ENCODE measurements around the gene GGTLC3.
"Not testable (repeated sequence)": the region's sequence is repeated elsewhere in the genome, so short reads cannot be mapped to it uniquely, and the experiment has no call there.

GGTLC3 gene

GRCh38 chr22:18534315-18534714, 16.4 kb upstream of the GGTLC3 start:
- H2BK15ac ChIP-seq (ENCODE audit: low read length); H3K27ac ChIP-seq (replicated peaks; ENCODE audit: low read length); H2BK12ac ChIP-seq (ENCODE audit: low read length); H2BK5ac ChIP-seq (ENCODE audit: low read length); H3K23ac ChIP-seq (ENCODE audit: low read depth, low read length, poor library complexity); H3K18ac ChIP-seq (ENCODE audit: low read length); H3K9ac ChIP-seq (ENCODE audit: low read depth, low read length, poor library complexity); H3K9me3 ChIP-seq (replicated peaks in 1 of 2; ENCODE audit: control insufficient read depth in 2 of 2, insufficient read depth in 1 of 2, low read depth in 1 of 2, low read length in 2 of 2); H3K79me1 ChIP-seq (ENCODE audit: low read depth, low read length); H3K4ac ChIP-seq (ENCODE audit: low read length); H3K27me3 ChIP-seq (ENCODE audit: control insufficient read depth in 3 of 3, insufficient read depth in 3 of 3, low read depth in 1 of 3, low read length in 3 of 3); H4K8ac ChIP-seq (ENCODE audit: low read depth, low read length); H3K4me1 ChIP-seq (ENCODE audit: control insufficient read depth in 2 of 2, insufficient read depth in 1 of 2, low read depth in 1 of 2, low read length in 2 of 2); H3K14ac ChIP-seq (ENCODE audit: low read length); H2BK120ac ChIP-seq (ENCODE audit: low read depth, low read length); H2AK5ac ChIP-seq (ENCODE audit: low read depth, low read length); H4K91ac ChIP-seq (ENCODE audit: low read depth, low read length, poor library complexity); H3K36me3 ChIP-seq (replicated peaks in 1 of 2; ENCODE audit: control insufficient read depth in 2 of 2, insufficient read depth in 2 of 2, low read length in 2 of 2); H2AFZ ChIP-seq (ENCODE audit: low read length); DNase-seq (ENCODE audit: low spot score); H3K4me2 ChIP-seq (ENCODE audit: insufficient read depth, low read length, poor library complexity, severe bottlenecking); H3K4me3 ChIP-seq (ENCODE audit: low read length in 2 of 2): not testable (repeated sequence)
- no CpG with 5 or more reads among the region's 12 CpGs for WGBS, 2 donors (ENCODE audit: extremely low coverage in 2 of 2, insufficient read length in 2 of 2, insufficient replicate concordance in 1 of 2)

- not testable (repeated sequence) for H3K14ac ChIP-seq (ENCODE audit: low read length); H2BK120ac ChIP-seq (ENCODE audit: low read depth, low read length); H3K36me3 ChIP-seq (replicated peaks in 1 of 2; ENCODE audit: control insufficient read depth in 2 of 2, insufficient read depth in 2 of 2, low read length in 2 of 2); H3K9me3 ChIP-seq (replicated peaks in 1 of 2; ENCODE audit: control insufficient read depth in 2 of 2, insufficient read depth in 1 of 2, low read depth in 1 of 2, low read length in 2 of 2); H4K91ac ChIP-seq (ENCODE audit: low read depth, low read length, poor library complexity); H3K18ac ChIP-seq (ENCODE audit: low read length); H3K4me3 ChIP-seq (ENCODE audit: low read length in 2 of 2); H3K27me3 ChIP-seq (ENCODE audit: control insufficient read depth in 3 of 3, insufficient read depth in 3 of 3, low read depth in 1 of 3, low read length in 3 of 3); H2AFZ ChIP-seq (ENCODE audit: low read length); H3K27ac ChIP-seq (replicated peaks; ENCODE audit: low read length); H2BK15ac ChIP-seq (ENCODE audit: low read length); H2BK5ac ChIP-seq (ENCODE audit: low read length); H3K9ac ChIP-seq (ENCODE audit: low read depth, low read length, poor library complexity); H3K4ac ChIP-seq (ENCODE audit: low read length); H2BK12ac ChIP-seq (ENCODE audit: low read length); DNase-seq (ENCODE audit: low spot score); H3K23ac ChIP-seq (ENCODE audit: low read depth, low read length, poor library complexity); H3K4me2 ChIP-seq (ENCODE audit: insufficient read depth, low read length, poor library complexity, severe bottlenecking); H3K4me1 ChIP-seq (ENCODE audit: control insufficient read depth in 2 of 2, insufficient read depth in 1 of 2, low read depth in 1 of 2, low read length in 2 of 2); H2AK5ac ChIP-seq (ENCODE audit: low read depth, low read length); H4K8ac ChIP-seq (ENCODE audit: low read depth, low read length); H3K79me1 ChIP-seq (ENCODE audit: low read depth, low read length)
- no CpG with 5 or more reads among the region's 11 CpGs for WGBS, 2 donors (ENCODE audit: extremely low coverage in 2 of 2, insufficient read length in 2 of 2, insufficient replicate concordance in 1 of 2)
These were observed 15.7 kb upstream of the GGTLC3 start for GRCh38 chr22:18533633-18534032.

- H2BK12ac ChIP-seq (ENCODE audit: low read length); H3K18ac ChIP-seq (ENCODE audit: low read length); H3K14ac ChIP-seq (ENCODE audit: low read length): not testable (repeated sequence)
These were observed 11.6 kb upstream of the GGTLC3 start for GRCh38 chr22:18529416-18530145.

GRCh38 chr22:18528597-18529415, 10.8 kb upstream of the GGTLC3 start:
- not testable (repeated sequence) for H3K18ac ChIP-seq (ENCODE audit: low read length); H2BK15ac ChIP-seq (ENCODE audit: low read length); H3K9me3 ChIP-seq (replicated peaks in 1 of 2; ENCODE audit: control insufficient read depth in 2 of 2, insufficient read depth in 1 of 2, low read depth in 1 of 2, low read length in 2 of 2); H2BK5ac ChIP-seq (ENCODE audit: low read length); H3K4ac ChIP-seq (ENCODE audit: low read length); H3K23ac ChIP-seq (ENCODE audit: low read depth, low read length, poor library complexity); H4K91ac ChIP-seq (ENCODE audit: low read depth, low read length, poor library complexity); H2AFZ ChIP-seq (ENCODE audit: low read length); H2BK12ac ChIP-seq (ENCODE audit: low read length); H3K36me3 ChIP-seq (replicated peaks in 1 of 2; ENCODE audit: control insufficient read depth in 2 of 2, insufficient read depth in 2 of 2, low read length in 2 of 2); H3K4me2 ChIP-seq (ENCODE audit: insufficient read depth, low read length, poor library complexity, severe bottlenecking); H2AK5ac ChIP-seq (ENCODE audit: low read depth, low read length); H3K27ac ChIP-seq (replicated peaks; ENCODE audit: low read length); H3K27me3 ChIP-seq (ENCODE audit: control insufficient read depth in 3 of 3, insufficient read depth in 3 of 3, low read depth in 1 of 3, low read length in 3 of 3); H4K8ac ChIP-seq (ENCODE audit: low read depth, low read length); H3K14ac ChIP-seq (ENCODE audit: low read length); H3K9ac ChIP-seq (ENCODE audit: low read depth, low read length, poor library complexity); H3K4me3 ChIP-seq (ENCODE audit: low read length in 2 of 2); H2BK120ac ChIP-seq (ENCODE audit: low read depth, low read length); DNase-seq (ENCODE audit: low spot score); H3K4me1 ChIP-seq (ENCODE audit: control insufficient read depth in 2 of 2, insufficient read depth in 1 of 2, low read depth in 1 of 2, low read length in 2 of 2); H3K79me1 ChIP-seq (ENCODE audit: low read depth, low read length)
- WGBS, 2 donors (ENCODE audit: extremely low coverage in 2 of 2, insufficient read length in 2 of 2, insufficient replicate concordance in 1 of 2) = no CpG with 5 or more reads among the region's 66 CpGs

More at GRCh38 chr22:18529416-18530145, 11.6 kb upstream of the GGTLC3 start:
- WGBS, 2 donors (ENCODE audit: extremely low coverage in 2 of 2, insufficient read length in 2 of 2, insufficient replicate concordance in 1 of 2) = no CpG with 5 or more reads among the region's 57 CpGs
- H2AK5ac ChIP-seq (ENCODE audit: low read depth, low read length); H3K4ac ChIP-seq (ENCODE audit: low read length); H2AFZ ChIP-seq (ENCODE audit: low read length); H4K8ac ChIP-seq (ENCODE audit: low read depth, low read length); H3K27me3 ChIP-seq (ENCODE audit: control insufficient read depth in 3 of 3, insufficient read depth in 3 of 3, low read depth in 1 of 3, low read length in 3 of 3); H3K79me1 ChIP-seq (ENCODE audit: low read depth, low read length); H3K9me3 ChIP-seq (replicated peaks in 1 of 2; ENCODE audit: control insufficient read depth in 2 of 2, insufficient read depth in 1 of 2, low read depth in 1 of 2, low read length in 2 of 2); H3K4me3 ChIP-seq (ENCODE audit: low read length in 2 of 2); H2BK5ac ChIP-seq (ENCODE audit: low read length); H2BK120ac ChIP-seq (ENCODE audit: low read depth, low read length); H3K4me2 ChIP-seq (ENCODE audit: insufficient read depth, low read length, poor library complexity, severe bottlenecking); H4K91ac ChIP-seq (ENCODE audit: low read depth, low read length, poor library complexity); DNase-seq (ENCODE audit: low spot score); H3K27ac ChIP-seq (replicated peaks; ENCODE audit: low read length); H3K4me1 ChIP-seq (ENCODE audit: control insufficient read depth in 2 of 2, insufficient read depth in 1 of 2, low read depth in 1 of 2, low read length in 2 of 2); H2BK15ac ChIP-seq (ENCODE audit: low read length); H3K36me3 ChIP-seq (replicated peaks in 1 of 2; ENCODE audit: control insufficient read depth in 2 of 2, insufficient read depth in 2 of 2, low read length in 2 of 2); H3K9ac ChIP-seq (ENCODE audit: low read depth, low read length, poor library complexity); H3K23ac ChIP-seq (ENCODE audit: low read depth, low read length, poor library complexity): not testable (repeated sequence)

Measured in neuronal stem cell (in vitro differentiated cells).